Fibroblast of mammary gland (primary cell): Measurements from ENCODE around the gene COL23A1.
A peak's percentile ranks its signal among the peaks of the same experiment; 100 is the strongest.
"Not testable (repeated sequence)": the region's sequence is repeated elsewhere in the genome, so short reads cannot be mapped to it uniquely, and the experiment has no call there.

ENCODE experiments used
- DNase-seq: peaks from one replicate; pipeline ENCODE4 v3.0.0-alpha.2; 2010; ENCODE audit warnings: low read depth
- H3K4me3 ChIP-seq: 2 replicates; pipeline ENCODE4 v1.5.1; 2011; ENCODE audit warnings: low read depth, mild to moderate bottlenecking, low read length, moderate library complexity; ENCODE audit not compliant: control insufficient read depth
- CTCF ChIP-seq: conservative IDR thresholded peaks from 2 replicates; pipeline ENCODE4 v1.5.1; 2011; ENCODE audit warnings: low read depth, low read length, inconsistent platforms; ENCODE audit not compliant: control insufficient read depth, insufficient read depth

COL23A1 gene

GRCh38 chr5:178240766-178241165, 349.4 kb downstream of the COL23A1 start:
- TF ChIP-seq CTCF, result no peak
- no peak overlapping the region for H3K4me3 ChIP-seq

GRCh38 chr5:178240341-178240741, 349.9 kb downstream of the COL23A1 start:
- H3K4me3 ChIP-seq, result no peak overlapping the region
- no peak for DNase-seq
- TF ChIP-seq CTCF, result no peak

More at GRCh38 chr5:178240766-178241165, 349.4 kb downstream of the COL23A1 start:
- no peak for DNase-seq

- not testable (repeated sequence) for DNase-seq, H3K4me3 ChIP-seq
These were observed 350.4 kb downstream of the COL23A1 start for GRCh38 chr5:178239626-178240301.

- DNase-seq, result no peak
- H3K4me3 ChIP-seq, result no peak overlapping the region
- TF ChIP-seq CTCF, result no peak
These were observed 351.2 kb downstream of the COL23A1 start for GRCh38 chr5:178238711-178239592.

GRCh38 chr5:178238313-178238635, 351.9 kb downstream of the COL23A1 start:
- DNase-seq, result no peak
- no peak overlapping the region for H3K4me3 ChIP-seq
- TF ChIP-seq CTCF, result no peak

GRCh38 chr5:178237431-178238312, 352.5 kb downstream of the COL23A1 start:
- H3K4me3 ChIP-seq, result no peak overlapping the region
- no peak for TF ChIP-seq CTCF
- DNase-seq, result peak; percentile 48

- no peak for DNase-seq
- no peak for TF ChIP-seq CTCF
- H3K4me3 ChIP-seq, result no peak overlapping the region
These were observed 353.5 kb downstream of the COL23A1 start for GRCh38 chr5:178236679-178237078.
